ENCODE results near the gene B3GNT9.

DNA sequence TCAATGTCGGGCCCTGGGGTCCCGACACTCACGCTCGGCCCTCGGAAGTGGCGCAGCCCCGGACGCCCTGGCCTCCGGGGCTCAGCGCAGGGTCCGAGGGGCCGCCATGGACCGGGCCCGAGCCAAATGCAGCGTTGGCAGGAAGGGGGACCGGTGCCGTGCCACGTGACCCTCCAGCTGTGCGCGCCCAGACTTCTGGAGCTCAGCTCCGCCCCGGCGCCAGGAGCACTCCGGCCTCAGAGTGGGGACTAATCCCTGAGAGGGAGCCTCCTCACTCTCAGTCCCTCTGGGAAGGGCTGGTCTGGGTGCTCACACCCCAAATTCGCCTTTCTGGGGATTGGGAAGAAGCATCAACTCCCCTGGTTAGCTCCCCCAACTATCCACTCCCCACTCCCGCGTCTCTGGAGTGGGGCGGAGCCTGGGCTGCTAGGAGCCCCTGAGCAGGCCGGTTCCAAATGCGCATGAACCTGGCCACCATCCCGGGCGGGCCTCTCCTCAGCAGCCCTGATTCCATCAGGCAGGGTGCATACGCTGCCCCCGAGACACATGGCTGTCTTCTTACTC, at the start of gene B3GNT9:
- TF ChIP-seq, protein P1, sequence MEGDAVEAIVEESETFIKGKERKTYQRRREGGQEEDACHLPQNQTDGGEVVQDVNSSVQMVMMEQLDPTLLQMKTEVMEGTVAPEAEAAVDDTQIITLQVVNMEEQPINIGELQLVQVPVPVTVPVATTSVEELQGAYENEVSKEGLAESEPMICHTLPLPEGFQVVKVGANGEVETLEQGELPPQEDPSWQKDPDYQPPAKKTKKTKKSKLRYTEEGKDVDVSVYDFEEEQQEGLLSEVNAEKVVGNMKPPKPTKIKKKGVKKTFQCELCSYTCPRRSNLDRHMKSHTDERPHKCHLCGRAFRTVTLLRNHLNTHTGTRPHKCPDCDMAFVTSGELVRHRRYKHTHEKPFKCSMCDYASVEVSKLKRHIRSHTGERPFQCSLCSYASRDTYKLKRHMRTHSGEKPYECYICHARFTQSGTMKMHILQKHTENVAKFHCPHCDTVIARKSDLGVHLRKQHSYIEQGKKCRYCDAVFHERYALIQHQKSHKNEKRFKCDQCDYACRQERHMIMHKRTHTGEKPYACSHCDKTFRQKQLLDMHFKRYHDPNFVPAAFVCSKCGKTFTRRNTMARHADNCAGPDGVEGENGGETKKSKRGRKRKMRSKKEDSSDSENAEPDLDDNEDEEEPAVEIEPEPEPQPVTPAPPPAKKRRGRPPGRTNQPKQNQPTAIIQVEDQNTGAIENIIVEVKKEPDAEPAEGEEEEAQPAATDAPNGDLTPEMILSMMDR (IDR thresholded peaks at IDR 0.05) = no peak
- TF ChIP-seq POLR2A (IDR thresholded peaks at IDR 0.05) = peak; percentile 33 to 36
